Measurements from ENCODE around the gene KCNQ2. TPM values are rescaled to one million over a fixed set of nuclear protein-coding genes. Genes with fewer than 3 reads are reported as not detected.

The KCNQ2 gene
- total and polyA plus RNA-seq, 5 experiments from 2014 or later, result 0.30 to 0.49 TPM; not detected in 3

- POLR2A ChIA-PET, result no interaction called here
- Mint-ChIP-seq H3K4me1 (peaks cover 0 to 3% (median under 1%) of the 10 kb centered on the region in 4 donors), H3K36me3 (no peaks in the 10 kb centered on the region), H3K27me3 (peaks cover 0 to 19% (median 8%) of the 10 kb centered on the region in 5 donors), H3K27ac (no peak overlapping the region), H3K4me3 (no peak overlapping the region), H3K9me3 (no peaks in the 10 kb centered on the region)
- no peak for DNase-seq
- no peak for ATAC-seq
Observed at GRCh38 chr20:63402860-63403220, 69.6 kb downstream of the KCNQ2 start.

- peaks cover 0 to 3% (median under 1%) of the 10 kb centered on the region in 4 donors for H3K4me1 Mint-ChIP-seq
- peaks cover 0 to 19% (median 8%) of the 10 kb centered on the region in 5 donors for H3K27me3 Mint-ChIP-seq
- no peak overlapping the region for H3K27ac Mint-ChIP-seq
- ATAC-seq, result no peak
- no peaks in the 10 kb centered on the region for H3K9me3 Mint-ChIP-seq
- no peak overlapping the region for H3K4me3 Mint-ChIP-seq
- no peaks in the 10 kb centered on the region for H3K36me3 Mint-ChIP-seq
- DNase-seq, result no peak
- POLR2A ChIA-PET, result no interaction called here
Observed at GRCh38 chr20:63402181-63402859, 70.1 kb downstream of the KCNQ2 start.

- H3K36me3 Mint-ChIP-seq, result no peaks in the 10 kb centered on the region
- no peak overlapping the region for H3K4me3 Mint-ChIP-seq
- no peaks in the 10 kb centered on the region for H3K9me3 Mint-ChIP-seq
- ATAC-seq, result no peak
- H3K27me3 Mint-ChIP-seq, result peaks cover 0 to 22% (median 8%) of the 10 kb centered on the region in 5 donors
- POLR2A ChIA-PET, result no interaction called here
- no peak for DNase-seq
- H3K27ac Mint-ChIP-seq, result no peak overlapping the region
- peaks cover 0 to 3% (median under 1%) of the 10 kb centered on the region in 4 donors for H3K4me1 Mint-ChIP-seq
Observed at GRCh38 chr20:63401384-63402110, 70.9 kb downstream of the KCNQ2 start.

- H3K4me3 Mint-ChIP-seq, result no peak overlapping the region
- H3K4me1 Mint-ChIP-seq, result peaks cover 0 to 3% (median 0%) of the 10 kb centered on the region in 4 donors
- H3K9me3 Mint-ChIP-seq, result no peaks in the 10 kb centered on the region
- H3K27ac Mint-ChIP-seq, result peak overlapping the region in 1 of 10 donors; percentile 21
- ATAC-seq (no peak), DNase-seq (no peak)
- H3K27me3 Mint-ChIP-seq, result peaks cover 0 to 23% (median 9%) of the 10 kb centered on the region in 5 donors
- H3K36me3 Mint-ChIP-seq, result no peaks in the 10 kb centered on the region
- POLR2A ChIA-PET, result no interaction called here
Observed at GRCh38 chr20:63400486-63401210, 71.8 kb downstream of the KCNQ2 start.

GRCh38 chr20:63399596-63400375, 72.7 kb downstream of the KCNQ2 start:
- H3K36me3 Mint-ChIP-seq, result no peaks in the 10 kb centered on the region
- ATAC-seq (no peak), DNase-seq (no peak)
- POLR2A ChIA-PET, result no interaction called here
- peaks cover 0 to 28% (median 14%) of the 10 kb centered on the region in 5 donors for H3K27me3 Mint-ChIP-seq
- H3K4me3 Mint-ChIP-seq, result no peak overlapping the region
- H3K9me3 Mint-ChIP-seq, result no peaks in the 10 kb centered on the region
- peaks cover 0 to 3% (median 0%) of the 10 kb centered on the region in 4 donors for H3K4me1 Mint-ChIP-seq
- H3K27ac Mint-ChIP-seq, result no peak overlapping the region

- Mint-ChIP-seq H3K27me3 (peaks cover 0 to 36% (median 14%) of the 10 kb centered on the region in 5 donors), H3K4me3 (no peak overlapping the region), H3K27ac (no peak overlapping the region), H3K36me3 (no peaks in the 10 kb centered on the region), H3K4me1 (peaks cover 0 to 3% (median 0%) of the 10 kb centered on the region in 4 donors), H3K9me3 (no peaks in the 10 kb centered on the region)
- POLR2A ChIA-PET, result no interaction called here
- ATAC-seq, result no peak
- DNase-seq, result no peak
Observed at GRCh38 chr20:63398744-63399514, 73.5 kb downstream of the KCNQ2 start.

- Mint-ChIP-seq H3K9me3 (no peaks in the 10 kb centered on the region), H3K27me3 (peaks cover 0 to 38% (median 19%) of the 10 kb centered on the region in 5 donors), H3K4me3 (no peak overlapping the region), H3K4me1 (peaks cover 0 to 1% (median 0%) of the 10 kb centered on the region in 4 donors), H3K27ac (no peak overlapping the region), H3K36me3 (no peaks in the 10 kb centered on the region)
- ATAC-seq (no peak), DNase-seq (no peak)
- POLR2A ChIA-PET, result no interaction called here
Observed at GRCh38 chr20:63397946-63398450, 74.5 kb downstream of the KCNQ2 start.

- H3K27me3 Mint-ChIP-seq, result peaks cover 0 to 38% (median 18%) of the 10 kb centered on the region in 5 donors
- no peak overlapping the region for H3K4me3 Mint-ChIP-seq
- no peaks in the 10 kb centered on the region for H3K36me3 Mint-ChIP-seq
- no peaks in the 10 kb centered on the region for H3K9me3 Mint-ChIP-seq
- H3K4me1 Mint-ChIP-seq, result no peaks in the 10 kb centered on the region
- DNase-seq (no peak), ATAC-seq (no peak)
- H3K27ac Mint-ChIP-seq, result no peak overlapping the region
- POLR2A ChIA-PET, result no interaction called here
Observed at GRCh38 chr20:63397155-63397843, 75.2 kb downstream of the KCNQ2 start.

- POLR2A ChIA-PET, result no interaction called here
- no peak for DNase-seq
- Mint-ChIP-seq H3K4me3 (no peak overlapping the region), H3K4me1 (no peaks in the 10 kb centered on the region), H3K27me3 (peaks cover 0 to 31% (median 15%) of the 10 kb centered on the region in 5 donors), H3K27ac (no peak overlapping the region), H3K36me3 (no peaks in the 10 kb centered on the region), H3K9me3 (no peaks in the 10 kb centered on the region)
- ATAC-seq, result no peak
Observed at GRCh38 chr20:63396300-63396699, 76.2 kb downstream of the KCNQ2 start.

- Mint-ChIP-seq H3K27me3 (peaks cover 1 to 29% (median 15%) of the 10 kb centered on the region in 5 donors), H3K4me1 (no peaks in the 10 kb centered on the region), H3K9me3 (no peaks in the 10 kb centered on the region), H3K27ac (no peak overlapping the region), H3K36me3 (no peaks in the 10 kb centered on the region), H3K4me3 (no peak overlapping the region)
- ATAC-seq, result no peak
- DNase-seq, result no peak
- POLR2A ChIA-PET, result no interaction called here
Observed at GRCh38 chr20:63395723-63396122, 76.7 kb downstream of the KCNQ2 start.

- Mint-ChIP-seq H3K9me3 (peaks cover 0 to under 1% (median 0%) of the 10 kb centered on the region in 9 donors), H3K27me3 (peaks cover 1 to 28% (median 15%) of the 10 kb centered on the region in 5 donors), H3K36me3 (no peaks in the 10 kb centered on the region), H3K4me3 (no peak overlapping the region), H3K27ac (no peak overlapping the region), H3K4me1 (no peaks in the 10 kb centered on the region)
- ATAC-seq (no peak), DNase-seq (no peak)
- POLR2A ChIA-PET, result no interaction called here
Observed at GRCh38 chr20:63394920-63395455, 77.5 kb downstream of the KCNQ2 start.

Measured in naive thymus-derived CD8-positive, alpha-beta T cell (primary cell).